NCI-H2196 treated with DMSO at 0.1 percent for 48 hours (cell line): ENCODE measurements around the gene SLC25A53.
A peak's percentile ranks its signal among the peaks of the same experiment; 100 is the strongest.

Source experiments
- DNase-seq: peaks from one replicate; lab custom pipeline; 2025; ENCODE audit not compliant: unreplicated experiment; lab: John Stamatoyannopoulos, UW

Gene SLC25A53

GRCh38 chrX:104156630-104157529, at the start of gene SLC25A53:
SLC25A53 (minus strand) TSS chrX:104157009; CDS start chrX:104105257, 51,752 bp downstream.
- DNase-seq, result peak; percentile 69

GRCh38 chrX:104205548-104205947, 48.7 kb upstream of the SLC25A53 start:
- no peak for DNase-seq

GRCh38 chrX:104195489-104196084, 38.8 kb upstream of the SLC25A53 start:
- DNase-seq, result no peak

- no peak for DNase-seq
Observed at GRCh38 chrX:104195013-104195412, 38.2 kb upstream of the SLC25A53 start.

- DNase-seq, result no peak
Observed at GRCh38 chrX:104193485-104193884, 36.7 kb upstream of the SLC25A53 start.

- DNase-seq, result no peak
Observed at GRCh38 chrX:104189837-104190236, 33.0 kb upstream of the SLC25A53 start.

- DNase-seq, result no peak
Observed at GRCh38 chrX:104187931-104188330, 31.1 kb upstream of the SLC25A53 start.

- DNase-seq, result no peak
Observed at GRCh38 chrX:104183685-104184084, 26.9 kb upstream of the SLC25A53 start.

- no peak for DNase-seq
Observed at GRCh38 chrX:104173841-104174240, 17.0 kb upstream of the SLC25A53 start.

- no peak for DNase-seq
Observed at GRCh38 chrX:104172788-104173187, 16.0 kb upstream of the SLC25A53 start.

GRCh38 chrX:104172121-104172520, 15.3 kb upstream of the SLC25A53 start:
- DNase-seq, result no peak

GRCh38 chrX:104168127-104168526, 11.3 kb upstream of the SLC25A53 start:
- DNase-seq, result no peak

GRCh38 chrX:104166735-104167436, 10.1 kb upstream of the SLC25A53 start:
- no peak for DNase-seq

- peak; percentile 75 for DNase-seq
Observed at GRCh38 chrX:104165894-104166734, 9.3 kb upstream of the SLC25A53 start, which contains the start of gene FAM199X. FAM199X (plus strand) TSS chrX:104166453; CDS start chrX:104166786, 333 bp downstream.

GRCh38 chrX:104151037-104151436, 5.8 kb downstream of the SLC25A53 start:
- DNase-seq, result no peak

GRCh38 chrX:104141087-104141760, 15.6 kb downstream of the SLC25A53 start:
- DNase-seq, result no peak

GRCh38 chrX:104137496-104137895, 19.3 kb downstream of the SLC25A53 start:
- no peak for DNase-seq

GRCh38 chrX:104136241-104137019, 20.4 kb downstream of the SLC25A53 start:
- peak; percentile 39 for DNase-seq

GRCh38 chrX:104135677-104136076, 21.1 kb downstream of the SLC25A53 start:
- DNase-seq, result no peak
